Astrocyte of the spinal cord (primary cell): ENCODE results near the gene PGAP3.

Experiments
- DNase-seq: peaks from one replicate; pipeline ENCODE4 v3.0.0; 2011; ENCODE audit warnings: low read depth, low spot score
- H3K4me3 ChIP-seq: 2 replicates; pipeline ENCODE4 v1.5.1; 2011; ENCODE audit warnings: low read depth, mild to moderate bottlenecking, low read length, moderate library complexity
- CTCF ChIP-seq: IDR thresholded peaks from 2 replicates; pipeline ENCODE4 v1.5.1; 2012; ENCODE audit warnings: low read depth, mild to moderate bottlenecking, low read length, inconsistent platforms
- in situ Hi-C: cut with HindIII; loops from 2 replicates; pipeline ENCODE4 v1.10.0; 2017; ENCODE audit warnings: low sequenced_read_pairs

The PGAP3 gene

GRCh38 chr17:39677072-39677471, 10.8 kb downstream of the PGAP3 start:
- no peak for TF ChIP-seq CTCF
- no peak overlapping the region for H3K4me3 ChIP-seq
- in situ Hi-C loops = no loop called here
- DNase-seq = no peak

- in situ Hi-C loops = no loop called here
- TF ChIP-seq CTCF = no peak
- no peak overlapping the region for H3K4me3 ChIP-seq
- DNase-seq = no peak
Observed at GRCh38 chr17:39676198-39676819, 11.5 kb downstream of the PGAP3 start.

GRCh38 chr17:39675390-39676082, 12.3 kb downstream of the PGAP3 start:
- H3K4me3 ChIP-seq = no peak overlapping the region
- in situ Hi-C loops = no loop called here
- TF ChIP-seq CTCF = no peak
- DNase-seq = no peak

- H3K4me3 ChIP-seq = no peak overlapping the region
- no peak for TF ChIP-seq CTCF
- in situ Hi-C loops = no loop called here
- no peak for DNase-seq
Observed at GRCh38 chr17:39674702-39675389, 13.0 kb downstream of the PGAP3 start.

GRCh38 chr17:39674179-39674578, 13.7 kb downstream of the PGAP3 start:
- DNase-seq = no peak
- TF ChIP-seq CTCF = no peak
- no peak overlapping the region for H3K4me3 ChIP-seq
- in situ Hi-C loops = no loop called here

GRCh38 chr17:39673335-39674081, 14.3 kb downstream of the PGAP3 start:
- no peak overlapping the region for H3K4me3 ChIP-seq
- no peak for DNase-seq
- in situ Hi-C loops = no loop called here
- TF ChIP-seq CTCF = no peak
